GM12878 (cell line): ENCODE results near the gene SLCO3A1.

ENCODE experiments used
- BMI1 ChIP-seq: fragments of 450-650 bp; IDR thresholded peaks from 2 replicates; pipeline ENCODE4 v1.6.1; 2016; ENCODE audit warnings: mild to moderate bottlenecking, moderate library complexity, borderline replicate concordance
- CBX3 ChIP-seq: fragments of 200-600 bp; sonication (generic); IDR thresholded peaks from 2 replicates; pipeline ENCODE4 v1.6.1; 2016; ENCODE audit warnings: low read depth, borderline replicate concordance
- CTCF ChIP-seq, 3 experiments: IDR thresholded peaks in 2 of 3; conservative IDR thresholded peaks in 1 of 3; 2 replicates each; pipeline ENCODE4 v1.5.1; 2011; ENCODE audit warnings: low read depth in 3 of 3, low read length in 3 of 3, mild to moderate bottlenecking in 3 of 3, control low read depth in 2 of 3, moderate library complexity in 2 of 3, inconsistent platforms in 1 of 3, mixed read lengths in 1 of 3; ENCODE audit not compliant: control insufficient read depth in 2 of 3, insufficient read depth in 1 of 3; ENCODE audit errors: extremely low read depth in 1 of 3
- E2F8 ChIP-seq: fragments of 450-650 bp; IDR thresholded peaks from 2 replicates; pipeline ENCODE4 v1.6.1; 2018; ENCODE audit warnings: mild to moderate bottlenecking, low read depth, moderate library complexity; ENCODE audit not compliant: partially characterized antibody
- HDGF ChIP-seq: fragments of 450-650 bp; IDR thresholded peaks from 2 replicates; pipeline ENCODE4 v1.6.1; 2016; ENCODE audit warnings: antibody characterized with exemption
- MLLT1 ChIP-seq: fragments of 450-650 bp; IDR thresholded peaks from 2 replicates; pipeline ENCODE4 v1.6.1; 2016; ENCODE audit warnings: mild to moderate bottlenecking
- POLR2A ChIP-seq: IDR thresholded peaks from 2 replicates; pipeline ENCODE4 v1.6.1; 2011; ENCODE audit warnings: low read depth, mild to moderate bottlenecking, low read length
- POU2F2 ChIP-seq: IDR thresholded peaks from 3 replicates; pipeline ENCODE4 v1.6.1; 2011; ENCODE audit warnings: low read depth, mild to moderate bottlenecking, low read length, borderline replicate concordance
- REST ChIP-seq: IDR thresholded peaks from 2 replicates; pipeline ENCODE4 v1.6.1; 2012; ENCODE audit warnings: mild to moderate bottlenecking, low read depth, low read length
- SRF ChIP-seq, 2 experiments: IDR thresholded peaks; 2 replicates each; pipeline ENCODE4 v1.6.1; 2011; ENCODE audit warnings: low read depth in 2 of 2, low read length in 2 of 2, mild to moderate bottlenecking in 1 of 2, moderate library complexity in 1 of 2
- SUZ12 ChIP-seq: fragments of 200-600 bp; sonication (generic); IDR thresholded peaks from one replicate; pipeline ENCODE4 v1.6.1; 2018; ENCODE audit warnings: antibody characterized with exemption, mild to moderate bottlenecking; ENCODE audit not compliant: unreplicated experiment
- TAF1 ChIP-seq: IDR thresholded peaks from 2 replicates; pipeline ENCODE4 v1.6.1; 2011; ENCODE audit warnings: mild to moderate bottlenecking, low read depth, low read length, borderline replicate concordance
- ZNF274 ChIP-seq: IDR thresholded peaks from one replicate; pipeline ENCODE4 v1.8.0; 2011; ENCODE audit not compliant: insufficient read length, insufficient read depth

GRCh38 chr15:91988071-91988470 is 134.6 kb downstream of the SLCO3A1 start:
- TF ChIP-seq CBX3, result no peak
- no peak for TF ChIP-seq SRF (IDR thresholded peaks at IDR 0.05; ENCODE audit: low read depth in 2 of 2, low read length in 2 of 2)
- TF ChIP-seq POLR2A, result no peak
- no peak for TF ChIP-seq MLLT1
- TF ChIP-seq TAF1, result no peak
- TF ChIP-seq E2F8, result no peak
- no peak for TF ChIP-seq HDGF
- no peak for TF ChIP-seq BMI1
- no peak for TF ChIP-seq POU2F2
- TF ChIP-seq ZNF274, result no peak
- no peak for TF ChIP-seq REST
- no peak for TF ChIP-seq SUZ12
- no peak for TF ChIP-seq CTCF (IDR thresholded peaks at IDR 0.05 in 2 of 3, conservative IDR thresholded peaks at IDR 0.05 in 1 of 3; ENCODE audit: control insufficient read depth in 2 of 3, extremely low read depth in 1 of 3, insufficient read depth in 1 of 3, low read depth in 3 of 3, low read length in 3 of 3)
